ENCODE results near the gene PPP3R1. TPM values are rescaled to one million over a fixed set of nuclear protein-coding genes. Genes with fewer than 3 reads are reported as not detected.
A peak's percentile ranks its signal among the peaks of the same experiment; 100 is the strongest.

PPP3R1 gene
- polyA plus RNA-seq, 1 donor (not counting 4 experiments of a cell fraction or from before 2014, with no cell fraction given) = 21.6 TPM

DNA sequence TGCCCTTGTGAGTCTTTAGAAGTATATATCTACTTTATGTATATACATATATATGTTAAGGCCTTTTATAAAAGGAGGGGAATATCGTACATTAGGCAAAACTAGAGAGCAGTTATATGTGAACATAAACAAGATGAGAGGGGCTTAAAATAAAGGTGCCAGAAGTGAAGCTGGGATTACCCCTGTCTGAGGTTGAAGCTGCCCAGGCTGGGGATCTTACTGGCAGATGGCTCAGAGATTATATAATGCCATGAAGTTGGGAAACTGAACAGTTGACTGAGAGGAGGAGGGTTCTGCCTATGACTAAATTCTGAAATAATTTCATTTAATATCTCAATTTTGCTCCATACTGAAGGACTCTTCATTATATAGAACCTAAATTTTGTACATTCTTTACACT is 88.7 kb downstream of the PPP3R1 start:
- peaks cover 6% of the 10 kb centered on the region for H3K4me1 ChIP-seq (ENCODE audit: control insufficient read depth, extremely low read depth, insufficient read depth, low read length)
- H3K27ac ChIP-seq (ENCODE audit: control insufficient read depth, insufficient read depth, low read length) = no peak overlapping the region
- H2AFZ ChIP-seq (ENCODE audit: control insufficient read depth, low read length) = no peak overlapping the region
- no peaks in the 10 kb centered on the region for H3K27me3 ChIP-seq (ENCODE audit: control insufficient read depth, extremely low read depth, insufficient read depth, low read length)
- no peak overlapping the region for H3K9ac ChIP-seq (ENCODE audit: control insufficient read depth, extremely low read depth, insufficient read depth, low read length)
- dilution Hi-C loops (cut with MboI; ENCODE audit: extremely low pct_ligation_motif_present, low sequenced_read_pairs) = no loop called here
- no peaks in the 10 kb centered on the region for H3K9me3 ChIP-seq (ENCODE audit: control insufficient read depth, low read depth, low read length)
- peaks cover 9 to 26% of the 10 kb centered on the region in 2 experiments for H3K36me3 ChIP-seq (ENCODE audit: control insufficient read depth in 2 of 2, extremely low read depth in 1 of 2, insufficient read depth in 2 of 2, low read length in 2 of 2)
- no peak overlapping the region for H3K4me3 ChIP-seq (ENCODE audit: control insufficient read depth in 2 of 3, extremely low read depth in 1 of 3, insufficient read depth in 2 of 3, low read depth in 1 of 3, low read length in 3 of 3)
- H3K9me1 ChIP-seq (ENCODE audit: control insufficient read depth, extremely low read depth, insufficient read depth, low read length) = no peaks in the 10 kb centered on the region
- no peaks in the 10 kb centered on the region for H4K20me1 ChIP-seq (ENCODE audit: control insufficient read depth, extremely low read depth, insufficient read depth, low read length)
- DNase-seq (ENCODE audit: low read depth, low spot score) (no peak), FAIRE-seq (no peak)
- TF ChIP-seq, protein P1, sequence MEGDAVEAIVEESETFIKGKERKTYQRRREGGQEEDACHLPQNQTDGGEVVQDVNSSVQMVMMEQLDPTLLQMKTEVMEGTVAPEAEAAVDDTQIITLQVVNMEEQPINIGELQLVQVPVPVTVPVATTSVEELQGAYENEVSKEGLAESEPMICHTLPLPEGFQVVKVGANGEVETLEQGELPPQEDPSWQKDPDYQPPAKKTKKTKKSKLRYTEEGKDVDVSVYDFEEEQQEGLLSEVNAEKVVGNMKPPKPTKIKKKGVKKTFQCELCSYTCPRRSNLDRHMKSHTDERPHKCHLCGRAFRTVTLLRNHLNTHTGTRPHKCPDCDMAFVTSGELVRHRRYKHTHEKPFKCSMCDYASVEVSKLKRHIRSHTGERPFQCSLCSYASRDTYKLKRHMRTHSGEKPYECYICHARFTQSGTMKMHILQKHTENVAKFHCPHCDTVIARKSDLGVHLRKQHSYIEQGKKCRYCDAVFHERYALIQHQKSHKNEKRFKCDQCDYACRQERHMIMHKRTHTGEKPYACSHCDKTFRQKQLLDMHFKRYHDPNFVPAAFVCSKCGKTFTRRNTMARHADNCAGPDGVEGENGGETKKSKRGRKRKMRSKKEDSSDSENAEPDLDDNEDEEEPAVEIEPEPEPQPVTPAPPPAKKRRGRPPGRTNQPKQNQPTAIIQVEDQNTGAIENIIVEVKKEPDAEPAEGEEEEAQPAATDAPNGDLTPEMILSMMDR (optimal IDR thresholded peaks at IDR 0.05 in 1 of 3, IDR thresholded peaks at IDR 0.05 in 1 of 3, conservative IDR thresholded peaks at IDR 0.05 in 1 of 3; ENCODE audit: extremely low read depth in 1 of 3, insufficient read depth in 2 of 3, low read length in 3 of 3) = no peak
- TF ChIP-seq EZH2 (IDR thresholded peaks at IDR 0.05; ENCODE audit: low read length) = no peak
- peaks cover 26% of the 10 kb centered on the region for H3K79me2 ChIP-seq (ENCODE audit: control insufficient read depth, insufficient read depth, low read length)
- H3K4me2 ChIP-seq (ENCODE audit: control insufficient read depth, extremely low read depth, insufficient read depth, low read depth, low read length) = no peak overlapping the region

DNA sequence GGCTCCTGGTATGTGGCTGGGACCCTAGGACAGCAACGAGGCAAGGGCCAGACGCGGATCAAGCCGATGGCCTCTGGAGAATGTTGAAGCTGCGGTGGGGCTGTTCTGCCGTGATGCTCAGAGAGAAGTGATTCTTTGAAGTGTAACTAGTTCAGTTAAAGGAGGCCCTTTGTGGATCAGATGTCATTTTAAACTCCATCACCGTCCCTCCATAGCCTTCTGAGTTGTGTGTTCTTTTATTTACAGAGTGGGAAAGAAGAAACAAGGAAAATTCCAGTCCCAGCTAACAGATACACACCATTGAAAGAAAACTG is 94.2 kb downstream of the PPP3R1 start:
- no peak for FAIRE-seq
- no peak for TF ChIP-seq EZH2 (IDR thresholded peaks at IDR 0.05; ENCODE audit: low read length)
- TF ChIP-seq, protein P1 (optimal IDR thresholded peaks at IDR 0.05 in 1 of 3, IDR thresholded peaks at IDR 0.05 in 1 of 3, conservative IDR thresholded peaks at IDR 0.05 in 1 of 3; ENCODE audit: extremely low read depth in 1 of 3, insufficient read depth in 2 of 3, low read length in 3 of 3) = no peak
- no peaks in the 10 kb centered on the region for H3K27me3 ChIP-seq (ENCODE audit: control insufficient read depth, extremely low read depth, insufficient read depth, low read length)

More for the DNA sequence above, 94.2 kb downstream of the PPP3R1 start:
- Histone ChIP-seq H3K4me2 (ENCODE audit: control insufficient read depth, extremely low read depth, insufficient read depth, low read depth, low read length) (peak overlapping the region; percentile 92), H4K20me1 (ENCODE audit: control insufficient read depth, extremely low read depth, insufficient read depth, low read length) (no peaks in the 10 kb centered on the region), H3K36me3 (ENCODE audit: control insufficient read depth in 2 of 2, extremely low read depth in 1 of 2, insufficient read depth in 2 of 2, low read length in 2 of 2) (peaks cover 4 to 15% of the 10 kb centered on the region in 2 experiments), H3K9ac (ENCODE audit: control insufficient read depth, extremely low read depth, insufficient read depth, low read length) (peak overlapping the region; percentile 99), H3K79me2 (ENCODE audit: control insufficient read depth, insufficient read depth, low read length) (peaks cover 48% of the 10 kb centered on the region), H2AFZ (ENCODE audit: control insufficient read depth, low read length) (peak overlapping the region; percentile 91), H3K4me1 (ENCODE audit: control insufficient read depth, extremely low read depth, insufficient read depth, low read length) (peaks cover 10% of the 10 kb centered on the region), H3K4me3 (ENCODE audit: control insufficient read depth in 2 of 3, extremely low read depth in 1 of 3, insufficient read depth in 2 of 3, low read depth in 1 of 3, low read length in 3 of 3) (peak overlapping the region; percentile 74 to 97 (median 78)), H3K27ac (ENCODE audit: control insufficient read depth, insufficient read depth, low read length) (peak overlapping the region; percentile 100), H3K9me1 (ENCODE audit: control insufficient read depth, extremely low read depth, insufficient read depth, low read length) (no peaks in the 10 kb centered on the region), H3K9me3 (ENCODE audit: control insufficient read depth, low read depth, low read length) (no peaks in the 10 kb centered on the region)
- dilution Hi-C loops (cut with MboI; ENCODE audit: extremely low pct_ligation_motif_present, low sequenced_read_pairs) = no loop called here
- DNase-seq (ENCODE audit: low read depth, low spot score) = no peak

Measured in keratinocyte (primary cell).